Activated CD4-positive, alpha-beta T cell treated with anti-CD3 and anti-CD28 coated beads for 36 hours (primary cell): ENCODE data around the gene SNX11. TPM values are rescaled to one million over a fixed set of nuclear protein-coding genes. Genes with fewer than 3 reads are reported as not detected.
A peak's percentile ranks its signal among the peaks of the same experiment; 100 is the strongest.

ENCODE experiments used
- ATAC-seq: fragments of 200-7000 bp; cut with Tn5 transposase; one replicate; pipeline ENCODE4 v1.10.0; 2021; ENCODE audit warnings: mild to moderate bottlenecking, moderate library complexity
- CTCF ChIA-PET: fragments of 350-600 bp; sonication (Branson Sonifier 250); formaldehyde crosslinking; loops from one replicate; lab custom pipeline; 2021; ENCODE audit warnings: antibody characterized with exemption; lab: Charles Lee
- POLR2A ChIA-PET: fragments of 350-600 bp; sonication (Branson Sonifier 250); formaldehyde crosslinking; loops from one replicate; lab custom pipeline; 2021; ENCODE audit warnings: antibody characterized with exemption, inconsistent platforms; lab: Charles Lee
- DNase-seq: peaks from one replicate; pipeline ENCODE4 v3.0.0-alpha.2; 2020
- H3K27ac Mint-ChIP-seq: one replicate; pipeline ENCODE4 v1.8.0; 2021; ENCODE audit warnings: mixed read lengths
- H3K27me3 Mint-ChIP-seq: one replicate; pipeline ENCODE4 v1.8.0; 2021; ENCODE audit warnings: mixed read lengths
- H3K36me3 Mint-ChIP-seq: one replicate; pipeline ENCODE4 v1.8.0; 2021; ENCODE audit warnings: low read depth, mixed read lengths
- H3K4me1 Mint-ChIP-seq: one replicate; pipeline ENCODE4 v1.8.0; 2021; ENCODE audit warnings: mixed read lengths
- H3K4me3 Mint-ChIP-seq: one replicate; pipeline ENCODE4 v1.8.0; 2021; ENCODE audit warnings: mild to moderate bottlenecking, moderate library complexity, mixed read lengths
- H3K9me3 Mint-ChIP-seq: one replicate; pipeline ENCODE4 v1.8.0; 2021; ENCODE audit warnings: low read depth, mixed read lengths
- intact Hi-C, 2 experiments: fragments of 100-400 bp; cut with DNase I in 1 of 2; cut with micrococcal nuclease in 1 of 2; formaldehyde crosslinking; loops; one replicate each; pipeline versions ENCODE4 v1.14.2 to v1.15.1; 2022 to 2024; cut with DNase I, micrococcal nuclease
- total RNA-seq, 2 experiments: library from RNA; stranded (reverse); gene quantifications; one replicate each; pipeline ENCODE4 v1.2.3, GENCODE V29; 2021

The SNX11 gene
- total RNA-seq, 2 experiments from 2014 or later: 18.0 to 21.4 TPM

DNA sequence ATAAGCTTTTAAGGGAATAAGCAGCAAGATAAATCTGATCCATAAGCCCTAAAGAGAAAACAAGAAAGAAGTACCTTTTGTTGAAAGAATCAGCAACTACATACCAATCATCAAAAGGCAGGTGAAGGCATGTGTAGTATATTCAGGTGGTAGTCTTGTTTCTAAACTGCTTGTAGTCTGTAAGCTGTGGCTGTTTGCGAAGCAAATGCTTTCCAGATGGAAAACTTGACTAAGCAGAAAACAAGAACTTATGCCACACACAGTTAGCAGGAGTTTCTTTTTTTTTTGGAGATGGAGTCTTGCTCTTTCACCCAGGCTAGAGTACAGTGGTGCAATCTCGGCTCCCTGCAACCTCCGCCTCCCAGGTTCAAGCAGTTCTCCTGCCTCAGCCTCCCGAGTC is 12.0 kb upstream of the SNX11 start:
- H3K36me3 Mint-ChIP-seq: peaks cover 9% of the 10 kb centered on the region
- CTCF ChIA-PET: interaction anchor here (0.6 to 1.5 kb wide), 7 partner anchors 11 to 255 kb away, joined by 3 to 6 read pairs (median 4); partner anchors contain the start of genes SCRN2 and SNX11
- ATAC-seq (no peak), DNase-seq (no peak)
- no peaks in the 10 kb centered on the region for H3K27me3 Mint-ChIP-seq
- peaks cover 29% of the 10 kb centered on the region for H3K4me1 Mint-ChIP-seq
- intact Hi-C loops: no loop called here
- H3K27ac Mint-ChIP-seq: no peak overlapping the region
- H3K9me3 Mint-ChIP-seq: no peaks in the 10 kb centered on the region
- H3K4me3 Mint-ChIP-seq: no peak overlapping the region
- POLR2A ChIA-PET: no interaction called here

DNA sequence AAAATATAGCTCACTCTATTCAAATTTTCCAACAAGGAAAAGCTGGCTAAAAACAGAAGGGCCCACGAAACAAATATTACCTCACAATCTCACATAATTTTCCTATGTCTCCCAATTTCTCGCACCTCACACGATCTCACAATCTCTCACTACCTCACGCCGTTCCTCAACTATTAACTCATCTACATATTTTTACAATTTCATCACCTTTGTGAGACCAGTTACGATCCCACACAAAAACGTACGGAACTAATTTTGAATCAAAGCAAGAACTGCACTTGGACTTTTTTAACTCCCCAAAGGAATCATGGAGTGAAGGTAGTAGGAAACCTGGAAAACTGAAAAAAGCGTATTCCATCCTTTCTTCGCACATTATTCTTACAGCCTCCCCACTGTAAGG is 7.4 kb upstream of the SNX11 start:
- CTCF ChIA-PET: interaction anchor here (0.9 to 1.9 kb wide), 4 partner anchors 8 to 42 kb away, joined by 3 to 5 read pairs (median 4); no protein-coding TSS in a partner anchor
- Mint-ChIP-seq H3K4me3 (peak overlapping the region; percentile 99), H3K4me1 (peaks cover 49% of the 10 kb centered on the region), H3K9me3 (peaks cover 4% of the 10 kb centered on the region), H3K27ac (peak overlapping the region; percentile 76), H3K36me3 (peaks cover 5% of the 10 kb centered on the region), H3K27me3 (no peaks in the 10 kb centered on the region)
- DNase-seq: no peak
- no peak for ATAC-seq
- intact Hi-C loops: loop anchor here in 1 of 2 experiments (2.0 to 10.0 kb wide), 5 partner anchors 129 to 605 kb away; partner anchors contain the start of gene CDK5RAP3
- POLR2A ChIA-PET: interaction anchor here (1.0 to 1.1 kb wide), 2 partner anchors 53 to 75 kb away, joined by 3 to 4 read pairs; no protein-coding TSS in a partner anchor

- peak overlapping the region; percentile 99 for H3K4me3 Mint-ChIP-seq
- ATAC-seq (no peak), DNase-seq (no peak)
- peak overlapping the region; percentile 76 for H3K27ac Mint-ChIP-seq
- intact Hi-C loops: loop anchor here (1.0 to 10.0 kb wide), 10 partner anchors 52 to 792 kb away; partner anchors contain the start of genes NFE2L1 (in 2 of the 2), ATP5MC1 (in 1 of the 2), CDK5RAP3 (in 1 of the 2) and PNPO (in 1 of the 2)
- ChIA-PET POLR2A (interaction anchor here (1.0 to 1.1 kb wide), 2 partner anchors 53 to 75 kb away, joined by 3 to 4 read pairs; no protein-coding TSS in a partner anchor), CTCF (interaction anchor here (0.9 to 1.9 kb wide), 5 partner anchors 14 to 75 kb away, joined by 3 to 4 read pairs (median 4); no protein-coding TSS in a partner anchor)
- peaks cover 4% of the 10 kb centered on the region for H3K9me3 Mint-ChIP-seq
- peaks cover 47% of the 10 kb centered on the region for H3K4me1 Mint-ChIP-seq
- H3K36me3 Mint-ChIP-seq: peaks cover 2% of the 10 kb centered on the region
- no peaks in the 10 kb centered on the region for H3K27me3 Mint-ChIP-seq
Measured at GRCh38 chr17:48100591-48101011, 7.0 kb upstream of the SNX11 start.

DNA sequence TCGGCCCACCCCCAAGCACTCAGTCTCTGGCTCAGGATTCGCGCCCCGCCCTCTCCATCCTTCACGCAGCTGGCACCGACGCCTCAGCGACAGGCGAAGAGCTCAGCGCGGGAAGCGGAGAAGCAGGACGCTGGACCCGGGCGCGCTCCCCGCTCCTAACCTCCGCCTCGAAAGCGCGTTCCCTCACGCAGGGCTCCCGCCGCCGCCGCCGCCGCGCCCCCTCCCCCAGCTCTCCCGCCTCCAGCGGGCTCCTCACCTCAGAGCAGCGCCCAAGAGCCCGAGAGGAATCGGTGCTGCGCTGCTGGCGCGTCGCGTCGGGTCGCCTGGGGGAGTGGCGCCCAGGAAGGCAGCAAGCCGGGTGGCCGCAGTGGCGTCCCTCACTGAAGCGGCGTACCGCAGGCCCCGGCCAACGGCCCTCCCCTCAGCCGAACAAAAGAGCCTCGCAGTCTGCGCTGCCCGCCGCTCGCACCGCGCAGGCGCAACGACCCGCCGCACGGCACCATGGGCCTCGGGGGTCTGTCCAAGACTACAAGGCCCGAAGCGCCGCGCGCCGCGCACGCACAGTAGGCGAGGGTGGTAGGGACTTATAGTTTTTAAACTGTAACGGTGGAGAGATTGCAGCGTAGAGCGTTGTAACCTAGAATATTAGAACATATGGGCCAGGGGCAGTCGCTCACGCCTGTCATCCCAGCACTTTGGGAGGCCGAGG is 6.4 kb upstream of the SNX11 start, which contains the start of gene CBX1:
Gene CBX1, minus strand, starts transcription at position 467 of the 709 bp plus-strand sequence. CDS start 24,474 bp downstream, outside the sequence.
- Mint-ChIP-seq H3K27me3 (no peaks in the 10 kb centered on the region), H3K4me1 (peaks cover 41% of the 10 kb centered on the region), H3K36me3 (peaks cover 2% of the 10 kb centered on the region), H3K4me3 (peak within 1 kb of the TSS; percentile 99), H3K9me3 (peaks cover 4% of the 10 kb centered on the region), H3K27ac (peak within 1 kb of the TSS; percentile 83)
- ChIA-PET CTCF (interaction anchor here (0.6 to 1.9 kb wide), 6 partner anchors 14 to 494 kb away, joined by 3 to 4 read pairs (median 3); partner anchors contain the start of gene NFE2L1), POLR2A (interaction anchor here (1.0 to 1.1 kb wide), 2 partner anchors 54 to 76 kb away, joined by 3 to 4 read pairs; no protein-coding TSS in a partner anchor)
- ATAC-seq (peak; percentile 95), DNase-seq (peak; percentile 97)
- intact Hi-C loops: loop anchor here (1.0 to 10.0 kb wide), 10 partner anchors 53 to 791 kb away; partner anchors contain the start of genes NFE2L1 (in 2 of the 2), ATP5MC1 (in 1 of the 2), CDK5RAP3 (in 1 of the 2) and PNPO (in 1 of the 2)

DNA sequence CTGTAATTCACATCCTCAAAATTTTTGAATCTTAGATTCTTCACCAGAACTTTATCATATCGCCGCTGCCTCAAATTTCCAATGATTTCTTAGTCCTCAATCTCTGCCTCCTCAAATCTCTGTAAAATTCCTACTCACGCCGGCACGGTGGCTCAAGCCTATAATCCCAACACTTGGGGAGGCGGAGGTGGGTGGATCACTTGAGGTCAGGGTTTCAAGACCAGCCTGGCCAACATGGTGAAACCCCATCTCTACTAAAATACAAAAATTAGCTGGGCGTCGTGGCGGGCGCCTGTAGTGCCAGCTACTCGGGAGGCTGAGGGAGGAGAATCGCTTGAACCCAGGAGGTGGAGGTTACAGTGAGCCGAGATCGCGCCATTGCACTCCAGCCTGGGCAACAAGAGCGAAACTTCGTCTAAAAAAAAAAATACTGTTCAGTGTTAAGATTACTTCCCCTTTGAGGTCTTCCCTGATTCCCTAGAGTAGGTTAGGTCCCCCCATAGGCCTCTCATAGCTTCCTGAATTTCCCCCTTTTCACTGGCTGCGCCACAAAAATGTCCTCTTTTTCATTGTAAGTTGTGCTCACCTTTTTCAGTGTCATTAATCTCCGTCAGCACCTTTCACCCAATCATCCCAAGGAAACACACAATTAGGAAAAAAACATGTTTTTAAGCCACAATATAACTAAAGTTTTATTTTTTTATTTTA is 5.4 kb upstream of the SNX11 start:
- Mint-ChIP-seq H3K4me3 (peak overlapping the region; percentile 99), H3K27ac (peak overlapping the region; percentile 83), H3K36me3 (peaks cover 2% of the 10 kb centered on the region), H3K27me3 (no peaks in the 10 kb centered on the region), H3K9me3 (peaks cover 4% of the 10 kb centered on the region), H3K4me1 (peaks cover 48% of the 10 kb centered on the region)
- ATAC-seq (no peak), DNase-seq (no peak)
- ChIA-PET POLR2A (no interaction called here), CTCF (interaction anchor here (0.6 kb wide), 1 partner anchor 733 kb away, joined by 3 read pairs; no protein-coding TSS in a partner anchor)
- intact Hi-C loops: loop anchor here in 1 of 2 experiments (5.0 to 10.0 kb wide), 4 partner anchors 325 to 607 kb away; no protein-coding TSS in a partner anchor

GRCh38 chr17:48102798-48103715 is 4.5 kb upstream of the SNX11 start:
- peak; percentile 59 for DNase-seq
- H3K4me3 Mint-ChIP-seq: peak overlapping the region; percentile 40
- no peaks in the 10 kb centered on the region for H3K27me3 Mint-ChIP-seq
- H3K36me3 Mint-ChIP-seq: peaks cover 4% of the 10 kb centered on the region
- intact Hi-C loops: loop anchor here in 1 of 2 experiments (5.0 to 10.0 kb wide), 4 partner anchors 324 to 608 kb away; no protein-coding TSS in a partner anchor
- no peak for ATAC-seq
- H3K27ac Mint-ChIP-seq: no peak overlapping the region
- CTCF ChIA-PET: interaction anchor here (0.6 to 1.4 kb wide), 4 partner anchors 78 to 1717 kb away, joined by 3 to 5 read pairs (median 3); no protein-coding TSS in a partner anchor
- H3K9me3 Mint-ChIP-seq: peaks cover 4% of the 10 kb centered on the region
- POLR2A ChIA-PET: no interaction called here
- H3K4me1 Mint-ChIP-seq: peaks cover 47% of the 10 kb centered on the region

DNA sequence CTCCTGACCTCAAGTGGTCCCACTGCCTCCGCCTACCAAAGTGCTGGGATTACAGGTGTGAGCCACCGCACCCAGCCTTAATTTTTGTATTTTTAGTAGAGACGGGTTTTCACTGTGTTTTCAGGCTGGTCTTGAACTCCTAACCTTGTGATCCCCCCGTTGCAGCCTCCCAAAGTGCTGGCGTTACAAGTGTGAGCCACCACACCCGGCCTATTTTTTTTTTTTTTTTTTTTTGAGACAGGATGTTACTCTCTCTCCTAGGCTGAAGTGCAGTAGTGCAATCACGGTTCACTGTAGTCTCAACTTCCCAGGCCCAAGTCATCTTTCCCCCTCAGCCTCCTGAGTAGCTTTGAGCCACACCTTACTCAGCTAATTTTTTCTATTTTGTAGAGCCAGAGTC is 3.1 kb upstream of the SNX11 start:
- Mint-ChIP-seq H3K36me3 (peaks cover 4% of the 10 kb centered on the region), H3K27ac (no peak overlapping the region), H3K4me3 (no peak overlapping the region), H3K9me3 (peaks cover 4% of the 10 kb centered on the region), H3K4me1 (peaks cover 53% of the 10 kb centered on the region), H3K27me3 (no peaks in the 10 kb centered on the region)
- ChIA-PET POLR2A (no interaction called here), CTCF (interaction anchor here (0.7 kb wide), 1 partner anchor 383 kb away, joined by 3 read pairs; no protein-coding TSS in a partner anchor)
- DNase-seq: no peak
- intact Hi-C loops: loop anchor here in 1 of 2 experiments (5.0 to 10.0 kb wide), 4 partner anchors 323 to 610 kb away; no protein-coding TSS in a partner anchor
- no peak for ATAC-seq

- intact Hi-C loops: loop anchor here (1.0 to 10.0 kb wide), 9 partner anchors 58 to 802 kb away; partner anchors contain the start of genes NFE2L1 (in 2 of the 2), CALCOCO2 (in 1 of the 2), KPNB1 (in 1 of the 2) and SCRN2 (in 1 of the 2)
- ChIA-PET CTCF (interaction anchor here (0.7 to 2.4 kb wide), 6 partner anchors 9 to 182 kb away, joined by 3 to 11 read pairs (median 5); partner anchors contain the start of gene NFE2L1), POLR2A (interaction anchor here (0.6 kb wide), 2 partner anchors 386 to 778 kb away, joined by 3 read pairs; no protein-coding TSS in a partner anchor)
- DNase-seq: no peak
- Mint-ChIP-seq H3K4me3 (peak overlapping the region; percentile 97), H3K27me3 (no peaks in the 10 kb centered on the region), H3K27ac (no peak overlapping the region), H3K9me3 (peaks cover 4% of the 10 kb centered on the region), H3K4me1 (peaks cover 59% of the 10 kb centered on the region), H3K36me3 (peaks cover 5% of the 10 kb centered on the region)
- ATAC-seq: no peak
Measured at GRCh38 chr17:48106802-48107136, 797 bp upstream of the SNX11 start.

GRCh38 chr17:48110761-48111160 is 3.2 kb downstream of the SNX11 start:
- DNase-seq (no peak), ATAC-seq (no peak)
- Mint-ChIP-seq H3K27me3 (no peaks in the 10 kb centered on the region), H3K4me1 (peaks cover 59% of the 10 kb centered on the region), H3K27ac (peak overlapping the region; percentile 79), H3K36me3 (peaks cover 21% of the 10 kb centered on the region), H3K9me3 (no peaks in the 10 kb centered on the region), H3K4me3 (no peak overlapping the region)
- CTCF ChIA-PET: interaction anchor here (1.1 kb wide), 2 partner anchors 10 to 19 kb away, joined by 3 to 6 read pairs; no protein-coding TSS in a partner anchor
- POLR2A ChIA-PET: no interaction called here
- intact Hi-C loops: no loop called here
